A204.1 (cell line): ENCODE data around the gene FZD4.
"Not testable (repeated sequence)": the region's sequence is repeated elsewhere in the genome, so short reads cannot be mapped to it uniquely, and the experiment has no call there.

Source experiments
- FAIRE-seq: peaks from 2 replicates; lab custom pipeline; 2012; peaks lifted over from hg19 to GRCh38; lab: Jason Lieb, UNC

Gene FZD4

DNA sequence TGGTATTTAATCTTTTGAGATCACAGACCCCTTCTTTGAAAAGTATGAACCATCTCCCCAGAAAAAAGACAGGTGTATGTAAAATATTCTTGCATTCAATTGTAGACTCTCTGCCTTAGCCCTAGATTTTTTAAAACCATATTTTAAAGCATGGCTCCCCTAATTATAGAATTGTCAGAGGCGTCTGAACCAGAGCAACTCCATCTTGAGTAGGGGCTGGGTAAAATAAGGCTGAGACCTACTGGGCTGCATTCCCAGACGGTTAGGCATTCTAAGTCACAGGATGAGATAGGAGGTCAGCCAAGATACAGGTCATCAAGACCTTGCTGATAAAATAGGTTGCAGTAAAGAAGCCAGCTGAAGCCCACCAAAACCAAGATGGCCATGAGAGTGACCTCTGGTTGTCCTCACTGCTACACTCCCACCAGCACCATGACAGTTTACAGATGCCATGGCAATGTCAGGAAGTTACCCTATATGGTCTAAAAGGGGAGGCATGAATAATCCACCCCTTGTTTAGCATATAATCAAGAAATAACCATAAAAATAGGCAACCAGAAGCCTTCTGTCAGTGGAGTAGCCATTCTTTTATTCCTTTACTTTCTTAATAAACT lies 17.9 kb downstream of the FZD4 start:
- not testable (repeated sequence) for FAIRE-seq

DNA sequence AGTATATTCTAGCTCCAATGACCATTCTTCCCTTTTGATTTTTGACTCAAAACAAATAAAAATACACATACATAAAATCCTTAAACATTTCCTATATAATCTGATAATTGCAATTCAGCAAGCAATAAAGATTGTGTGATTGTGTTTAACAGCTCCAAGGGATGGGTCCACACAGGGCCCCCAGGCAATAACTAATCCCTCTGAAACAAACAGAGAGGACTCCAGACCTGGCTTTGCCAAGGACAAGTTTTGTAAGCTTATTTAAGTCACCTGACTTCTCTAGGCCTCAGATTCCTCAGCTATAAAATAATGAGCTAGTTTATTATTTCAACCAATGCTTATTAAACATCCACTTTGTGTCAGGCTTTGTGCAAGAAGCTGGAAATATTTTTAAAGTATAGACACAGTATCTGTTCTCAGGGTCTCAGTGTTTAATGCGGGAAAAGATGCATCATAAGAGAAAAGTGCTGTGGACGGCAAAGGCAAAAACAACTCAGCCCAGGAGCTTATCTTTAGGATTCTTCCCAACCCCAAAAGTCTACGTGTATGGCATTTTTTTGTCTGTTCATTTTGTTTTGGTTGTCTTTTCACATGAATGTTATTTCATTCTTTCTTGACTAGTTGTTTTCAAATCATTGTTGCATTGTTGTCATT lies 20.1 kb downstream of the FZD4 start:
- FAIRE-seq: no peak

DNA sequence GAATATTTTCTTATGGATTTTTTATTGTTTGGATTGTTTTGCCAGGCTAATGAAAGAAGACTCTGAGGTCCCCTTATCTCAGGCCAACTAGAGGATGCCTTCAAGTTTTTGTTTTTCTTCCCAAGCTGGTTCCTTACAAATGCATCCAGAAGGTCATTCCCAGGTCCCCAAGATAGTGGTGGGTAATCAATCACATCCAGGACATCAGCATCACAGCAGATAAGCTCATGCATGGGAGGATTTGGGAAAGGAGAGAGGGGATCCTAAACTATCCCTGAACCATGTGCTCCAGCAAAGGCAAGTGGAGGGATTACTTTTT lies 20.7 kb downstream of the FZD4 start:
- no peak for FAIRE-seq

DNA sequence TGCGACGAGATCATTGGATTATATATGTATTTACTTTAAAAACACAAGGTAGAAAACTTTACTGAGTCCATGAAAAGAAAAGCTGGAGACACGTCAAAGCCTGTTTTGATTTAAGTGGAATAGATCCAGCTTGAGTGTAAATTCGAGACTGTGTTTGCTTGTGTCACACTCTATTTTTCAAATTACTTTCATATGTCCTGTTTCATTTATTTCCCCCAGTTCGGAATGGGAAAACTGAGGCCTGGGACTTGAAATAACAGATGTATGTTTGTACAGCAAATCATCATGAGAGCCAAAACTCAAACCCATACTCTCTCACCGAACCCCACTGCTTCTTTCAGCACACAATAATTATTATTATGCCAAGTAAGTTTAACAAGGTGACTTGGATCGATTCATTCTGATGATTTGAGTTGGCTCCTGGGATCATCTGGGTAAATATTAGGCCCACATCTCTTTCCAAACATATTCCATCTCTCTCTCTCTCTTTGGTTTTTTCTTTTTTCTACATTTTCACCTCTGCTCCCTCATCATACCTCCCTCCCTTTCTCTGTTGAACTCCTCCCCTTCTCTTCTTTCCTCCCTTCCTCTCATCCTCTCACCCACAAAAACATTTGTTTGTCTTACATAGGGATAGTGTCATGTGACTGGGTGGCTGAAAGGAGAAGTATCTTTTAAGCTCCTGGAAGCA lies 21.2 kb downstream of the FZD4 start:
- no peak for FAIRE-seq

DNA sequence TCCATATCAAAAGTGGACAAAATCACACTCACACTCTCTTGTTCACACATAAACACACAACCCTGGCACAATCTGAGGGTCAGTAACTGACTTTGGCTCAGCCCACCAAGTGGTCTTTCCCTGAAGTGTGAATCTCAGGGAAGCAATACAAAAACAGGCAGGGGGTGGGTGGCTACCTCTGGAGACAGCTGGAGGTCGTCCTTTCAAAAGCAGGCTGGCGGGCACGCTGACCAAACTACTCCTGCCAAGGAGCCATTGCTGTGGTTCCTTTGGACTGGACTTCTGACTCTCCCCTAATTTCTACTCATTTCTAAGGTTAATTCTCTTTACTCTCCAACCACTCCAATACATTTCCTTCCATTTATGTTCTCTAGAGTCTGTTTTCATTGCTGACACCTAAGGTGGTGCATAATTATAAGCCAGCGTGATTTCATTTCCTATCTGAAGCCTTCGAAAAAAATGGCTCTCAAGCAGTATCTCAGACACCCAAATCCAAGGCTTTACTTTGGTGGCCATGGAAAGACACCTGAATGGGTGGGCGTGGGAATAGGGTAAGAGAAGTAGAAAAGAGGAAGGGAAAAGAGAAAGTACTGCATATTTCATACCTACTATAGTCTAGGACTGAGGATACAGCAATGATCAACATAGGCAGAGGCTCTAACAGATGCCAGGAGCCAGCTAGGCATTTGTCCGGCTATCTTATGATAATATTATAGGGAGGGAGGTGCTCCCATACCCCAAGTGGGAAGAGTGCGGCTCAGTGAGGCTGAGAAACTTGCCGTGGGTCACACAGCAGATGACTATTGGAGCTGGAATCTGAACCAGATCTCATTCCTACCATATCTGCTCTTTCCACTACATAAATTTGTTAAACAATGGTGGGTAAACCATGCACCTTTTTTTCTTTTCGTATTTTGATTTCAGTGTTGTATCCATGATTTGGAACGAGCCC lies 22.0 kb downstream of the FZD4 start:
- FAIRE-seq: no peak

DNA sequence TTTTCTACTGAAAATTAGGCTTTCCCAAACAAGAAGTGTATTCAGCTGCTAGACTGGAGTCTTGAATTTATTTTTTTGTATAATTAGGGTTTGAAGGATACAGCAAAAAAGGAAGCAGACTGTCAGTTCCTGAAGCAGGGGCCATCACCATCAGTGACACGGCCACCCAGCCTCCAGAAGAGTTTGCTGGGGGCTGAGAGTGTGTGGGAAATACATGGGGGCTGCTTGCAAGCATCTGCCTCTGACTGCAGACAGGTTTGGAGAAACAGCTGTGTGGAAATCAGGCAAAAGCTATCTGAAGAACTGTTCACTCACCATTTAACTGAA lies 23.0 kb downstream of the FZD4 start:
- no peak for FAIRE-seq

DNA sequence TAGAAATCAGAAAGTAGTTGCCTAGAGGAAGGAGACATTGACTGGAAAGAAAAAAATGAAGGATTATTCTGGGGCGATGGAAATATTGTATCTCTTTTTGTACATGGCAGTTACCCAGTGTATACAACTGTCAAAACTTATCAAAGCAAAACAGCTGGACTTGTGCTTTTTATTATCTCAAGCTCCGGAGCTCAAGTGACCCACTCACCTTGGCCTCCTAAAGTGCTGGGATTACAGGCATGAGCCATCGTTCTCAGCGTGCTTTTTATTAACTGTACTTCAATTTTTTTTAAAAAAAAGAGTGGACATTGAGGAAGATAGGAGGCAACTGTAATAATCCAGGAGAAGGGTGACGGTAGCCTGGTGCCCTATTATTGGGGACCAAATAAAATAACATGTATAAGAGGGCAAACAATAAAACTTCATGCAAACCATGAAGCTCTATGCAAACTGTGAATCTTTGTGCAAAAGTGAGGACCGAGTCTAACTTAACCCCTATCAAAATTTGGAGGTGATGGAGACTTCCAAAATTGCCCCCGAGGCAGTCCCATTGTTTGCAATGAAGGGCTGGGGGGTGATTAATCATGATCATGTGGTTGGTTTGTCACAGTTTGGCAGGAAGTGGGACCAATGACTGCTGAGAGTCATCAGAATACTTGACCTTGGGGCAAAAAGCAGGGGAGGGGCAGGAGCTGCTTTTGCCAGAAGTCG lies 23.5 kb downstream of the FZD4 start:
- FAIRE-seq: no peak

DNA sequence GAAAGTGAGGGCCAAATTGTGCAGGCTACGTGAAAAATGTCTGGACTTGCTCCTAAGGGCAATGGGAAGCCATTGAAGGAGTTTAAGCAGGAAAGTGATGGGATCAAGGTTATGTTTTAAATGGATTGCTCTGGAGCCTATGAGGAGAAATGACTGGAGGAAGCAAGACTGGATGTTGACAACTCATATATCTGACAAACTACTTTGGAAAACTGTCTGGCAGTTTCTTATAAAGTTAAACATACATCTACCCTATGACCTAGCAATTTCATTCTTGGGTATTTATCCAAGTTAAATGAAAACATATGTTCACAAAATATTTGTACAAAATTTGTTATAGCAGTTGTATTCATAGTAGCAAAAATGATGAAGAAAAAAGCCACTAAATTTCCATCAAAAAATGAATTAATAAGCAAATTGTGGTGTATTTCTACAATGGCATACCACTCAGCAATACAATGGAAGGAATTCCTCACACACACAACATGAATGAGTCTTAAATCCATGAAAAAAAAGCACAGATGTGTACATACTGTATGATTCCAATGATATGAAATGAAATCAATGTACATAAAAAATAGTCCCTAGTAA lies 24.1 kb downstream of the FZD4 start:
- FAIRE-seq: no peak

DNA sequence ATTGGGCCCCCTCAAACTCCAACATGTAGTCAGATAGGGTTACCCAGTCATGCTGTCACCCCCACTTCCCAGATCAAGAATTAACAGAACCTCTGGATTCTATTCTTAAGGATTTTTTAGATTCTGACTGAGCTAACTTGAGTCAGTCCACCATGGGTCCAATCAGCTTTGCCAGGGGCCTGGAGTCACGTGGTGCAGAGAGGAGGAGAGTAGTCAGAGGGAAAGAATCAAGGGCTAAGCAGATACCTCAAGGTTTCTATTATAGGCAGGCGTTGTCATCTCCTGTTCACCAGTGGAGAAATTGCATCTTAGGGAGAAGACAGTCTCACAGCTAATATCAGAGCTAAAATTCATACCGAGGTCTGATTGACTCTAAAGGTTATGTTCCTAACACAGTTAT lies 28.2 kb downstream of the FZD4 start:
- no peak for FAIRE-seq

DNA sequence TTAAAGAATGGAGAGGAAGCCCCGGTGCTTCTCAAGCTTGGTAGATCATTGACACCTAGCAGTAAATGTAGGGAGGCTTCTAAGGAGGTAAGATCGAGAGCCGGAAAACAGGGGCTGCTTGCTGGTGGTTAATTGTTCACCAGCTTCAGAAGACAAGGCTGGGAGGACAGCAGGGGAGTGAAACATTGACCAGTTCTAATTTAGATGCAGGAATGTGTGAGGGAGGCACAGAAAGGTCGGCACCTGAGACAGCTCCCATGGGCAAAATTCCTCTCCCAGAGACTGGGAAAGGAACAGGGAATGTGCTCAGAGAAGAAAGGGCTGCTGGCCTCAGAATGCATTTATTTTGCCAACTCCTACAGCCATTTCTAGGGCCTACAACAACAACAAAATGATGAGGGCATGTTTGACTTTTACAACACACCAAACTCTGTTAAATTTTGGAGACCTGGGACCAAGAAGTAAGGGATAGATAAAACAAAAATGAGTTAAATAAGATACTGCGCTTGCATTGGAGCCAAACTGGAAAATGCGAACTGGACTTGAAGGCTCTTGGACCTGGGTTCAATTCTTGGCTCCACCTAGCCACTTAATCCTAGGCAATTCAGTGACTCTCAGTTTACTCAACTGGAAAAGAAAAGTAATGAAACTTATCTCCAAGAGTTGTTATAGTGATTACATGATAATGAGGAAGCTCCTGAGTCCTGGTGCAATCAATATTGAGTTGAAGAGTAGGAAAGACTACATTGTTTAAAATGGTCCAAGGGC lies 31.0 kb downstream of the FZD4 start:
- FAIRE-seq: no peak

DNA sequence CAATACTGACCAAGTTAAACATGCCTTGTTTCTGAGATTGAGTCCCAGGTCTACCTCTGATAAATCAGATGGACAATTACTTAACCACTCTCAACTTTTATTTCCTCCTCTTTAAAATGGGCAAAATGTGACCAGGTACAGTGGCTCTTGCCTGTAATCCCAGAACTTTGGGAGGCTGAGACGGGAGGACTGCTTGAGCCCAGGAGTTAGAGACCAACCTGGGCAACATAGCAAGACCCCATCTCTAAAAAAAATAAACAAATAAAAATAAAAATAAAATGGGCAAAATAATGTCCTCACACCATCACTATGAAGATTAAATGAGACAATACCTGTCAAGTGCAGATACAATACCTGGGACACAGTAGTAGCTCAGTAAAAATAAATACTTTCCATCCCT lies 33.0 kb downstream of the FZD4 start:
- no peak for FAIRE-seq

DNA sequence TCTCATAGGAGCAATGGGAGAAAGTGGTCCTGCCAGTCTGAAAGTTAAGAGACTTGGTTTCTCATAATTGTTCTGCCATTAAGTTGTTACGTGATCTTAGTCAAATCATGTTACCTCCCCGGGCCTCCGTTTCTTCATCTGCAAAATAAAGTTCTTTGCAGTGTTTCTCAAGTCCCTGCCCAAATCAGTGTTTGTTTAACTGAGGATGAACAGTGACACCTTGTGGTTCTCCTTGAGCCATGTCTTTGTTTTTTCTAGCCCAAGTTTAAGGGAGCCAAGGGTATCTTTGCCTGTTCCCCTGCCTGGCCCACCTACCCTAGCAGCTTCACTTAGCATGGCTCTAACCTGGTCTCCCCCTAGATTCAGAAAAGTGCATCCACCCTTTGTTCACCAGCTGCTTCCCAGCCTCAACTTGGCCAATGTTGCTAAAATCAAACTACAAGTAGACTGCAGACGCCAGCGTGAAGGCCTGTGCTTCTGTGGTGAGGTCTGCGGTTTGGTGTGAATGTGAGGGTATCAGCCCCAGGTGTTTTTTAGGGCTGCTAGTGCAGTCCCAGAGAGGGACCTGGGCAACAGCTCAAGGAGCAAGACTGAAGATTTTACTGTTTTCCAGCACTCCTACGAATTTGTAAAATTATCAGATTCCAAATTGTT lies 35.5 kb downstream of the FZD4 start:
- peak; percentile 92 for FAIRE-seq

DNA sequence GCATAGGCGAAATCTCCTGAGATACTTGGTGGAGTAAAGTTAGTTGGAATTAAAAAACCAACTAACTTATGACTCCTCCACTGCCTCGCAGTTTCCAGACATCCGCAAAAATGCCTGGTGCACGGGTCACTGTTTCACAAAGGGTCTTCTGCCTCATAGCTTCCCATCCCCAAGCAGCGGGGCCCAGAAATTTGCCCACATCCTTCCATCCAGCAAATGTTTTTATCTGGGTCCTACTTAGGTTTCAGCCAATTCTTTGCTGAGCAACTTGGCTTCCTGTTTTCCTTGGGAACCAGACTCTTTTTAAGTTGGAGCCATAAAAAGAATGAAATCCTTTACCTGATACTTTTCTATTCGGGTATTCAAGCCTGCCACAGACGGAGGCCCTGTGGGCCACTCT lies 36.2 kb downstream of the FZD4 start:
- FAIRE-seq: no peak

DNA sequence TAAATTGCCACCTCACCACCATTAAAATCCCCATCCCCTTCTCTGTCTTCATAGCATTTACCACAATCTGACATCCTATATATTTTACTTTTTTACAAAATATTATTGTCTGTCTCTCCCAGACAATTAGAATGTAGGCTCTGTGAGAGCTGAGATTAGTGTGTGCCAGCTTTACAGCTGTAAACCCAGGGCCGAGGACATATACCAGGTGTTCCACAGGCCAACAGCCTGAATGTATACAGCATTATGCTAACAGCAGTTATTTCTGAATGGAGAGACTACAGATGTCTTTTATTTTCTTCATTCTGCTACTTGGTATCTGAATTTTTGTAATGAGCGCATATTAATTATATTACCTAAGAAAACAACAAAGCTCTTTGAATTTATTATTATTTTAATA lies 36.7 kb downstream of the FZD4 start:
- no peak for FAIRE-seq

DNA sequence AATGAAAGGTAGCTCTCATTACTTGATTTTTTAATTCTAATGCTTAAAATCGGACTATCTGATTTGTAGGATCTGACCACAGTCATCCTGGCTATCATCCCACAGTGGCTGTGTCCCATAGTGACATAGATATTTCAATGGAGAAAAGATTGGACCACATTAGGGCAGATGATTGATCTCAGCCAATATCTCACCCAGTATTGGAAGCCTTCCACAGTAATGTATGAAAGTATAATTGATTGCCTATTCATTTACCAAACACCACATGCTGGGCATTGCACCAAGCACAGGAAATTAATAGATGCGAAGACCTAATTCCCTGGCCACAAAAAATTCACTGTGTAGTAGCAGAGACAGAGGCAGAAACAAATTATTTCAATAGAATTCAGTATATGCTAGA lies 37.6 kb downstream of the FZD4 start:
- FAIRE-seq: no peak

DNA sequence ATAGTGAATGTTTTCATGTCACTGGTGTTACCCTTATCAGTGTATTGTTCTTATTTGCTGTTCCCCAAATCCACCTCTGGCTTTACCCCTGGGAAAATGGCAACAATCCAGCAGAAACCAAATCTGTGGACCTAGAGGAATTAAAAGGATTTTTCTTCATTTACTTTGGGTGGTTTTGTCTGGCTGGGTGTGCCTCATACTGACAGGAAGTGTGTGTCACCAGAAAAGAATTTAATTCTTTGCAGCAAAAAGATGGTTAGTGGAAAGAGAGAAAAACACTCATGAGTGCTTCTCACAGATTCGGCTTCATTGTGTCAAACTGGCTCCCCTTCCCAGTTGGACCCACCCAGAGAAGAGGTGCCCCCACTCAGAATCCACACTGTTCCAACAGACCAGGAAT lies 38.9 kb downstream of the FZD4 start:
- FAIRE-seq: no peak

DNA sequence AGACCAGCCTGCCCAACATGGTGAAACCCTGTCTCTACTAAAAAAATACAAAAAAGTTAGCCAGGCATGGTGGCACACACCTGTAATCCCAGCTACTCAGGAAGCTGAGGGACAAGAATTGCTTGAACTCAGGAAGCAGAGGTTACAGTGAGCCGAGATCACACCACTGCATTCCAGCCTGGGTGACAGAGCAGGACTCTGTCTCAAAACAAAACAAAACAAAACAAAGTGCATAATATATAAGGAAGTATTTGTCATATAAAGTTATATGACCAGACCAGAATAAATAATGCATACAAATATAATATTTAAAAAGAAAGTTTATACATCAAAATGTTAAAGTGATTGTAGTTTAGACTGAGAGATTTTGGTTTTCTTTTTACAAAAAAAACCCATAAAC lies 39.3 kb downstream of the FZD4 start:
- peak; percentile 6 for FAIRE-seq

DNA sequence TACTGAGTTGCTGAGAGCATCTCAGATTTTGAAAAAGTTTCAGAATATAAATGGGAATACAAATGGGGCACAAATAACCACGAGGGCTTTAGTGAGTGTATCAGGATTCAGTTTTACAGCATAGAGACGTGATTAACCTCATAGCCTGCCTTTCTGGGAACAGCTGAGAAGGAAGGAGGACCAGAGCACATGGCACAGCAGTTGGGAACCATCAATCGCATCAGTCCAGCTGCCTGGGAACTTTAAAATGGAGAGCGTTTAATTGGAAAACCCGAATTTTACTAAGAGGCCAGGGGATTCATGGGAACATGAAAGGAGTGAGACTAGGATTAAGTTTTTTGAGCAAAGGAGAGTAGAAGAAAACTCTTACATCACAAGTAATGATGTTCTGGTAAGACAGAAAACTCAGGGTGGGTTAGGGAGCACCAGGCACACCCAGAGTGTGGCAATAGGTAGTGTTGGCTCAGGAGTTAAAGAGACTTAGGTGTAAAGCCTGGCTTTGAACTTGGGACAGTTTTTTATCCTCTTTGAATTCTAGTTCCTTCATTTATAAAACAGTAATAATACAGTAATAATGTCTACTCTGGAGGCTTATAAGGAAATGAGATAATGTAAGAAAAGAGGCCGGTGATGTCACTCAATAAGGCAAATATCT lies 40.2 kb downstream of the FZD4 start:
- FAIRE-seq: no peak

DNA sequence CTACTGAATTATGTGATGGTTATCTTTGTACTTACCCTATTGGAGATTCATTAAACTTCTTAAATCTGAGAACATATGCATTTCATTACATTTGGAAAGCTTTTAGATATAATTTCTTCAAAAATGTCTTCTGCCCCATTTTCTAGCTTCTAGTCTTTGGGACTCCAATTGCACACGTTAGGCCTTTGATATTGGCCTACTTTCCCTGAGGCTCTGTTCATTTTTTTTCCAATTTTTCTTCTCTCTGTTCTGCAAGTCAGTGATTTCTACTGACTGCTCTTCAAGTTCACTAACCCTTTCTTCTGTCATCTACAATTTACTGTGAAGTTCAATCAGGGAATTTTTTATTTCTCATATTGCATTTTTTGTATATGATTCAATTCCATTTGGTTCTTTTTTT lies 43.0 kb downstream of the FZD4 start:
- FAIRE-seq: no peak

DNA sequence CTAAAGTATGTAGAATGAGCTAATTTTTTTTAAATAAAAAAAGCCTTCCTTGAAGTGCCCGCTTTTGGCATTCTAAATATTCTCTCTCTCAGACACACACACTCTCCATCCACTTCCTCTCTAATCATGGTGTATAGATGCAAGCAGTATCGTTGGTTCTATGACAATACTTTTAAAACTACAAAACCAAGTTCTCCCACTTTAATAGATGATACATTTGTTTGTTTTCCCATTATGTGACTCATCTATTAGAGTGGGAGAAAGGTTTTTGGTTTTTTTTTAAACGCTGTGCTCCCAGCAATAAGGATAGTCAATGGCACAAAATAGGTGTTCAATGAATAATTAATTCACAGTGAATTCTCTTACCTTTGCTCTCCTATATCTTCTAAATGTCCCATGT lies 44.6 kb downstream of the FZD4 start:
- FAIRE-seq: no peak
